Endothelial cell (in vitro differentiated cells): ENCODE results near the gene DPYSL3. TPM values are rescaled to one million over a fixed set of nuclear protein-coding genes. Genes with fewer than 3 reads are reported as not detected.

Experiments used
- DNase-seq: peaks from one replicate; pipeline ENCODE4 v3.0.0; 2021; ENCODE audit warnings: low spot score
- H3K27ac Mint-ChIP-seq: one replicate; pipeline ENCODE4 v1.8.0; 2021; ENCODE audit warnings: mixed read lengths, inconsistent platforms; ENCODE audit not compliant: unreplicated experiment
- H3K27me3 Mint-ChIP-seq: one replicate; pipeline ENCODE4 v1.8.0; 2021; ENCODE audit warnings: mild to moderate bottlenecking, moderate library complexity, mixed read lengths, inconsistent platforms; ENCODE audit not compliant: unreplicated experiment
- H3K36me3 Mint-ChIP-seq: one replicate; pipeline ENCODE4 v1.8.0; 2021; ENCODE audit warnings: mild to moderate bottlenecking, low read depth, mixed read lengths, inconsistent platforms; ENCODE audit not compliant: unreplicated experiment
- H3K4me1 Mint-ChIP-seq: one replicate; pipeline ENCODE4 v1.8.0; 2021; ENCODE audit warnings: mild to moderate bottlenecking, mixed read lengths, inconsistent platforms; ENCODE audit not compliant: unreplicated experiment
- H3K4me3 Mint-ChIP-seq: one replicate; pipeline ENCODE4 v1.8.0; 2021; ENCODE audit warnings: mild to moderate bottlenecking, mixed read lengths, inconsistent platforms; ENCODE audit not compliant: unreplicated experiment
- H3K9me3 Mint-ChIP-seq: one replicate; pipeline ENCODE4 v1.8.0; 2021; ENCODE audit warnings: mixed read lengths, inconsistent platforms; ENCODE audit not compliant: unreplicated experiment
- total RNA-seq: library from RNA; stranded (reverse); fragmentation: NEBNext Ultra II Directional; extraction: Animal tissue kit (Norgen Biotek cat#: 25700); gene quantifications from one replicate; pipeline ENCODE4 v1.2.1, GENCODE V29; 2021; ENCODE audit not compliant: unreplicated experiment
- TF ChIP-seq, protein P1 (sequence below): fragments of 200-600 bp; sonication (generic); IDR thresholded peaks from one replicate; pipeline ENCODE4 v1.5.0; 2021; ENCODE audit warnings: antibody characterized with exemption; ENCODE audit not compliant: unreplicated experiment

The DPYSL3 gene
- total RNA-seq, 1 donor from 2014 or later: 27.6 TPM

DNA sequence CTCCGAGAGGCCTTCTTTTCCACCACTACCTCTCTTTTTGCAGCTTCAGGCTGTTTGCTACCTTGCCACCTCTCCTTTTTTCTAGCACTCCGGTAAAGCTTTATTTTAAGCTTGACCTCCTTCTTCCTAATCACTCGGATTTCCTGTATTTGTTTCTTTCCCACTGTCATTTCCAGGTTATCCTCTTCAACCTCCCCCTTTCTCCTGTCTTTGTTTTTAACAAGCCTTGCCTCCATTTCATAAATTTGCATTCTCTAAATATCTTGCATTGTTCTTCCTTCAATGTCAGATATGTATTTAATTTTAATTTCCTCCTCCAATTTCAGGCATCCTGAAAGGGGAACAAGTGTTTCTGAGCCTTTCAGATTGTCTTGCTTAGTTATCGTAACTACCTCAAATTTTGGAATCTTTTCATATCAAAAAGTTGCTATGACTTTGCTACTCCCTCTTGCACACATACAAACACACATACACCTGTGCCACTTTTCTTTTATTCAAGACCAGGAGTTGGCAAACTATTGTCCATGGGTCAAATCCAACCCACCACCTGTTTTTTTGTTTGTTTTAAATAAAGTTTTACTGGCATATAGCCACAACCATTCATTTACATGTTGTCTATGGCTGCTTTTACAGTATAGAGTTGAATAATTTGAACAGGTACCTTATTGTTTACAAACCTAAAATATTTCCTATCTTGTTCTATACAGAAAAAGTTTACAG, 22.7 kb downstream of the DPYSL3 start:
- peak overlapping the region; percentile 59 for H3K27ac Mint-ChIP-seq
- H3K27me3 Mint-ChIP-seq: no peaks in the 10 kb centered on the region
- no peak overlapping the region for H3K4me3 Mint-ChIP-seq
- H3K36me3 Mint-ChIP-seq: no peaks in the 10 kb centered on the region
- H3K4me1 Mint-ChIP-seq: peaks cover 61% of the 10 kb centered on the region
- no peaks in the 10 kb centered on the region for H3K9me3 Mint-ChIP-seq
- TF ChIP-seq, protein P1, sequence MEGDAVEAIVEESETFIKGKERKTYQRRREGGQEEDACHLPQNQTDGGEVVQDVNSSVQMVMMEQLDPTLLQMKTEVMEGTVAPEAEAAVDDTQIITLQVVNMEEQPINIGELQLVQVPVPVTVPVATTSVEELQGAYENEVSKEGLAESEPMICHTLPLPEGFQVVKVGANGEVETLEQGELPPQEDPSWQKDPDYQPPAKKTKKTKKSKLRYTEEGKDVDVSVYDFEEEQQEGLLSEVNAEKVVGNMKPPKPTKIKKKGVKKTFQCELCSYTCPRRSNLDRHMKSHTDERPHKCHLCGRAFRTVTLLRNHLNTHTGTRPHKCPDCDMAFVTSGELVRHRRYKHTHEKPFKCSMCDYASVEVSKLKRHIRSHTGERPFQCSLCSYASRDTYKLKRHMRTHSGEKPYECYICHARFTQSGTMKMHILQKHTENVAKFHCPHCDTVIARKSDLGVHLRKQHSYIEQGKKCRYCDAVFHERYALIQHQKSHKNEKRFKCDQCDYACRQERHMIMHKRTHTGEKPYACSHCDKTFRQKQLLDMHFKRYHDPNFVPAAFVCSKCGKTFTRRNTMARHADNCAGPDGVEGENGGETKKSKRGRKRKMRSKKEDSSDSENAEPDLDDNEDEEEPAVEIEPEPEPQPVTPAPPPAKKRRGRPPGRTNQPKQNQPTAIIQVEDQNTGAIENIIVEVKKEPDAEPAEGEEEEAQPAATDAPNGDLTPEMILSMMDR: no peak
- DNase-seq: no peak

DNA sequence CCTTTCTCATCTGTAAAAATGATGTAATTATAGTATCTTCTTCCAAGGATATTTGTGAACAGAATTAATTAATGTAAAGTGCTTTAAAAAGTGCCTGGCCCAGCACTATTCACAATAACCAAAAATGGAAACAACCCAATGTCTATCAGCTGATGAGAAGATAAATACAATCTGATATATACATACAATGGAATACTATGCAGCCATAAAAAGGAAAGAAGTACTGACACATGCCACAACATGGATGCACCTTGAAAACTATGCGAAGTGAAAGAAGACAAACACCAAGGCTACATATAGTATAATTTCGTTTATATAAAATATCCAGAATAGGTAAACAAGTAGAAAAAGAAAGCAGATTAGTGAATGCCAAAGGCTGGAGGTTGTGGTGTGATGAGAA, 24.1 kb downstream of the DPYSL3 start:
- Mint-ChIP-seq H3K9me3 (no peaks in the 10 kb centered on the region), H3K4me1 (peaks cover 59% of the 10 kb centered on the region), H3K27ac (peak overlapping the region; percentile 39), H3K4me3 (no peak overlapping the region), H3K36me3 (no peaks in the 10 kb centered on the region), H3K27me3 (no peaks in the 10 kb centered on the region)
- TF ChIP-seq, protein P1: no peak
- DNase-seq: no peak

DNA sequence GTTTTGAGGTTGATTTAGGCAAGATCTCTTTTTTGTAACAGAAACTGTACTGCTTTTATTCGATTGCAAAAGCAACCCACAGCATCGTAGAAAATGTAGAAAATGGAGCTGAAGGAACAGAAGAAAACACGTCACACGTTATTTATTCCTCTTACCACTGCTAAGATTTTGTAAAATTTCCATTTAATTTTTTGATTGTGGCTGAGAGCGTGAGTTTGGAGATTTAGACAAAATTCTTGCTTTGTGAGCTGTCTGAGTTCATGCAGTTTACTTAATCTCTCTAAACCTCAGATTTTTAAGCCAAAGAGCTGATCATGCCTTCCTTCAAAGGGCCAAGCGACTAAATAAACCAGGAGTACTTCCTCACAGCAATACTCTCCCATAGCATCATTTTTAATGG, 24.8 kb downstream of the DPYSL3 start:
- Mint-ChIP-seq H3K9me3 (no peaks in the 10 kb centered on the region), H3K4me3 (no peak overlapping the region), H3K4me1 (peaks cover 58% of the 10 kb centered on the region), H3K27me3 (no peaks in the 10 kb centered on the region), H3K27ac (peak overlapping the region; percentile 87), H3K36me3 (no peaks in the 10 kb centered on the region)
- DNase-seq: no peak
- TF ChIP-seq, protein P1: no peak

DNA sequence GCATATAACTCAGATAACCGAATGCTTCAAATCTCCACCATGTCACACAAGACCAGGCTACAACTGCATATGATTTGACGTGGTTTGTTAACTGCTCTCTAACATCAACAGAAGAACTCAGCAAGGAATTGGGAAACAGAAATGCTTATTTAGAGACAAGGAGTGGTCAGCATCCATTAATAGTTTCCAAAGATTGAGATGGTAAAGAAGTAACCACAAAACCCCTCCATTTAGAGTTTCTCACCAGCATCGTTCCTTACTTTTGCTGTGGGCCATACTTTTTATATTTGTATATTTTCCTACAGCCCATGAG, 25.2 kb downstream of the DPYSL3 start:
- H3K4me3 Mint-ChIP-seq: no peak overlapping the region
- DNase-seq: no peak
- no peaks in the 10 kb centered on the region for H3K9me3 Mint-ChIP-seq
- H3K27me3 Mint-ChIP-seq: no peaks in the 10 kb centered on the region
- H3K36me3 Mint-ChIP-seq: no peaks in the 10 kb centered on the region
- TF ChIP-seq, protein P1: no peak
- H3K4me1 Mint-ChIP-seq: peaks cover 62% of the 10 kb centered on the region
- H3K27ac Mint-ChIP-seq: peak overlapping the region; percentile 87

DNA sequence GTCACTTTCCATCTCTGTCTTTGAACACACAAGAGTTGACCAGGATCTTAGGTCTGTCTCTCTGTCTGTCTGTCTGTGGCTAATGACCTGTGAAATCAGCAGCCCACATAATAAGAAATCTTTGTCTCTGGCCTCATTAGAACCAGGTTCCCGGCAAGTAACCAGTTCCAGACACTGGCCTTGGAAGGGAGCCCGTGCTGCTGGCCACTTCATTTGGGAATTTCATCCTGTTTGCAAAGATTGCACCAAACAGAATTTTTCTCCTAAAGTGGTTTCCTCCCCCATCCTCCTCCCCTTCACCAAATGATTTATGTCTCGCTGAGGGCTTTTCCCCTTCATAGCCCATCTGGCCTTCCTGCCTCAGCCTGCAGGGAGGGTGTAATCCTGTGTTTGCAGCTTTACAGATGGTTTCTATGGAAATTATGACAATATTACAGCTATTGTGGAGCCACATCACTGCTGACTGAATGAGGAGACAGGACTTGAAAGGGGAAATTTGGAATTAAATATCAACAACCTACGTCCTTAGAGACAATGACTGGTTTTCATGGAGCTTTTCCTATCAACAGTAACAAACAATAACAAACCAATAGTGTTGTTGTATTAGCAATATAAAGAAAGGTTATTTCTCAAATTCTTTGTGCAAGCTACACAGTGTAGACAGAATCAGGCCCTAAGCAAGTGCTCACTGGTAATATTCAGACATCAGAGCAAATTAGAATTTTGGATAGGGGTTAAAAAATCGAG, 25.7 kb downstream of the DPYSL3 start:
- TF ChIP-seq, protein P1: no peak
- H3K27me3 Mint-ChIP-seq: no peaks in the 10 kb centered on the region
- peak; percentile 45 for DNase-seq
- no peaks in the 10 kb centered on the region for H3K9me3 Mint-ChIP-seq
- peaks cover 67% of the 10 kb centered on the region for H3K4me1 Mint-ChIP-seq
- H3K36me3 Mint-ChIP-seq: no peaks in the 10 kb centered on the region
- H3K4me3 Mint-ChIP-seq: peak overlapping the region; percentile 4
- H3K27ac Mint-ChIP-seq: peak overlapping the region; percentile 87
